IMR-90 (cell line): ENCODE results near the gene YRDC. TPM values are rescaled to one million over a fixed set of nuclear protein-coding genes. Genes with fewer than 3 reads are reported as not detected.

Source experiments
- ATAC-seq: fragments of 200-7000 bp; cut with Tn5 transposase; 2 replicates; pipeline ENCODE4 v1.9.1; 2020; ENCODE audit warnings: low read depth, mild to moderate bottlenecking, moderate library complexity
- BruUV-seq: library from RNA; stranded (reverse); fragments of 400-500 nt; replicated peaks from 2 replicates; lab custom pipeline; 2021; lab: Mats Ljungman, UMichigan
- CTCF ChIA-PET: fragments of 300-600 bp; formaldehyde crosslinking; extraction: SDS; loops from one replicate; lab custom pipeline; 2021; ENCODE audit warnings: antibody characterized with exemption; lab: Yijun Ruan, JAX
- POLR2A ChIA-PET: fragments of 300-600 bp; sonication (Branson Sonifier 250); formaldehyde crosslinking; loops from one replicate; lab custom pipeline; 2022; ENCODE audit warnings: antibody characterized with exemption; ENCODE audit not compliant: unreplicated experiment; lab: Charles Lee
- DNase-seq: peaks from one replicate; pipeline ENCODE4 v3.0.0; 2013
- H2AFZ ChIP-seq: replicated peaks from 2 replicates; pipeline ENCODE3; 2013; ENCODE audit warnings: low read length, mild to moderate bottlenecking; ENCODE audit not compliant: poor library complexity
- H2AK5ac ChIP-seq: 2 replicates; pipeline ENCODE4 v1.6.1; 2013; ENCODE audit warnings: low read depth, low read length, inconsistent platforms
- H2AK9ac ChIP-seq: replicated peaks from 2 replicates; pipeline ENCODE3; 2013; ENCODE audit warnings: mild to moderate bottlenecking, low read depth, low read length, moderate library complexity; ENCODE audit not compliant: poor library complexity
- H2BK120ac ChIP-seq: 2 replicates; pipeline ENCODE4 v1.6.1; 2013; ENCODE audit warnings: low read depth, low read length, inconsistent platforms
- H2BK15ac ChIP-seq: 3 replicates; pipeline ENCODE4 v1.6.1; 2013; ENCODE audit warnings: low read depth, low read length, inconsistent platforms
- H2BK20ac ChIP-seq: 2 replicates; pipeline ENCODE4 v1.6.1; 2013; ENCODE audit warnings: low read depth, mild to moderate bottlenecking, inconsistent platforms, low read length, moderate library complexity
- H2BK5ac ChIP-seq: 2 replicates; pipeline ENCODE4 v1.6.1; 2013; ENCODE audit warnings: mild to moderate bottlenecking, low read depth, low read length, inconsistent platforms; ENCODE audit not compliant: poor library complexity, severe bottlenecking
- H3K14ac ChIP-seq: replicated peaks from 2 replicates; pipeline ENCODE4 v1.6.1; 2013; ENCODE audit warnings: low read depth, low read length, inconsistent platforms
- H3K18ac ChIP-seq: 2 replicates; pipeline ENCODE4 v1.6.1; 2013; ENCODE audit warnings: low read depth, low read length, control low read depth
- H3K23ac ChIP-seq: 2 replicates; pipeline ENCODE4 v1.6.1; 2013; ENCODE audit warnings: low read depth, low read length, inconsistent platforms
- H3K27ac ChIP-seq: 2 replicates; pipeline ENCODE4 v1.5.1; 2013; ENCODE audit warnings: mild to moderate bottlenecking, control low read depth, low read length; ENCODE audit not compliant: insufficient read depth
- H3K27me3 ChIP-seq: 2 replicates; pipeline ENCODE4 v1.6.1; 2013; ENCODE audit warnings: low read length; ENCODE audit not compliant: control insufficient read depth, insufficient read depth
- H3K36me3 ChIP-seq: 2 replicates; pipeline ENCODE4 v1.6.1; 2013; ENCODE audit warnings: low read length, mixed read lengths; ENCODE audit not compliant: control insufficient read depth, insufficient read depth
- H3K4ac ChIP-seq: 2 replicates; pipeline ENCODE4 v1.6.1; 2013; ENCODE audit warnings: low read depth, low read length, inconsistent platforms
- H3K4me1 ChIP-seq: 2 replicates; pipeline ENCODE4 v1.6.1; 2013; ENCODE audit warnings: low read length, mixed read lengths; ENCODE audit not compliant: control insufficient read depth, insufficient read depth
- H3K4me2 ChIP-seq: 2 replicates; pipeline ENCODE4 v1.6.1; 2013; ENCODE audit warnings: low read depth, mild to moderate bottlenecking, control low read depth, low read length, moderate library complexity
- H3K4me3 ChIP-seq: 2 replicates; pipeline ENCODE4 v1.5.1; 2013; ENCODE audit warnings: low read depth, mild to moderate bottlenecking, control low read depth, low read length, moderate library complexity; ENCODE audit not compliant: insufficient read depth
- H3K56ac ChIP-seq: 2 replicates; pipeline ENCODE4 v1.6.1; 2013; ENCODE audit warnings: low read length, inconsistent platforms; ENCODE audit not compliant: insufficient read depth; ENCODE audit errors: extremely low read depth
- H3K79me1 ChIP-seq, 2 experiments: 2 replicates each; pipeline ENCODE4 v1.6.1; 2013; ENCODE audit warnings: low read length in 2 of 2, inconsistent platforms in 1 of 2, low read depth in 1 of 2
- H3K9ac ChIP-seq: 2 replicates; pipeline ENCODE4 v1.6.1; 2013; ENCODE audit warnings: low read depth, low read length, control low read depth
- H3K9me1 ChIP-seq: 2 replicates; pipeline ENCODE4 v1.6.1; 2013; ENCODE audit warnings: low read length, inconsistent platforms; ENCODE audit not compliant: insufficient read depth
- H3K9me3 ChIP-seq: 2 replicates; pipeline ENCODE4 v1.6.1; 2013; ENCODE audit warnings: low read length; ENCODE audit not compliant: control insufficient read depth, insufficient read depth
- H4K20me1 ChIP-seq: 2 replicates; pipeline ENCODE4 v1.6.1; 2013; ENCODE audit warnings: low read length, inconsistent platforms; ENCODE audit not compliant: insufficient read depth
- H4K5ac ChIP-seq: 2 replicates; pipeline ENCODE4 v1.6.1; 2013; ENCODE audit warnings: mild to moderate bottlenecking, low read depth, low read length, control low read depth
- H4K8ac ChIP-seq, 2 experiments: 2 replicates each; pipeline ENCODE4 v1.6.1; 2013; ENCODE audit warnings: low read depth in 2 of 2, low read length in 2 of 2, control low read depth in 1 of 2, inconsistent platforms in 1 of 2
- H4K91ac ChIP-seq: 2 replicates; pipeline ENCODE4 v1.6.1; 2013; ENCODE audit warnings: low read depth, low read length, inconsistent platforms; ENCODE audit not compliant: insufficient read depth
- BHLHE40 ChIP-seq: fragments of 150-350 bp; IDR thresholded peaks from 2 replicates; pipeline ENCODE4 v1.6.1; 2016; ENCODE audit warnings: mild to moderate bottlenecking, low read depth, low read length
- MXI1 ChIP-seq: IDR thresholded peaks from 2 replicates; pipeline ENCODE4 v1.6.1; 2012; ENCODE audit warnings: low read depth, mild to moderate bottlenecking, low read length, moderate library complexity, borderline replicate concordance
- POLR2A ChIP-seq: IDR thresholded peaks from 2 replicates; pipeline ENCODE4 v1.6.1; 2012; ENCODE audit warnings: mild to moderate bottlenecking, low read depth, low read length
- WGBS, 2 experiments: methylation state at CpG; one replicate each; pipeline versions ENCODE4 v1.1.5 to v1.1.7; 2013; ENCODE audit warnings: missing lambda C conversion rate in 2 of 2; ENCODE audit not compliant: insufficient read length in 1 of 2; ENCODE audit errors: extremely low coverage in 2 of 2; 5-methylcytosine and 5-hydroxymethylcytosine counted together
- dilution Hi-C: fragments of 300-500 bp; cut with HindIII; formaldehyde crosslinking; loops from one replicate; pipeline ENCODE4 v1.14.3; 2018; ENCODE audit warnings: low sequenced_read_pairs; ENCODE audit not compliant: unreplicated experiment
- in situ Hi-C: fragments of 300-500 bp; cut with MboI; formaldehyde crosslinking; loops from 3 replicates; pipeline ENCODE4 v1.14.3; 2019; ENCODE audit warnings: low sequenced_read_pairs, inconsistent platforms, mixed read lengths
- intact Hi-C: fragments of 100-400 bp; cut with micrococcal nuclease; formaldehyde crosslinking; loops from 2 replicates; pipeline ENCODE4 v1.10.0; 2022
- polyA plus RNA-seq, 3 experiments: library from polyadenylated mRNA; depleted of rRNA; stranded (reverse); fragments of >200 nt; gene quantifications; 2 replicates each; pipeline ENCODE4 v1.2.3, GENCODE V29; 2012; ENCODE audit warnings: low replicate concordance in 1 of 3
- total RNA-seq: library from RNA; depleted of rRNA; stranded (reverse); fragments of >200 nt; gene quantifications from 2 replicates; pipeline ENCODE4 v1.2.3, GENCODE V29; 2012

YRDC gene
- total and polyA plus RNA-seq, 2 of the 4 experiments (the other 2 are of a cell fraction), result 21.0 to 21.7 TPM

DNA sequence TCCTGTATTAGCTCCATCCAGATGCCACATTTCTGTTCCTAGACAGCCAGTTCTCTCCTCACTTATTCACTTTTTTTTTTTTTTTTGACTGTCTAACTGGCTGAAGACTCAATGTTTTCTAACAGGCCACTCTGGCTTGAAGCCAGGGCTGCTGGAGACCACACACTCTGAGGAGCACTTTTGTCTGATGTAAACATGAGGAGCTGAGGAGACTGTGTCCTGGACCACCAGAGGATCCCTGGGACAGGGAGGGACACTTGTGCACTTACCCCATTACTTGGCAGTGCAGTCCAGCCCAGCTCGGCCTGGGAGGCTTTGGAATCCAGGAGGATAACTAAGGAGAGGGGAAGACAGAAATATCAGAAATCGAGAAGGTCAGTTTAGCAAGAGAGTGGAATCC lies 45.5 kb downstream of the YRDC start:
- BruUV-seq, result no TSS peak
- H2BK20ac ChIP-seq, result no peak overlapping the region
- no peak overlapping the region for H3K56ac ChIP-seq
- no peaks in the 10 kb centered on the region; the same call in 1 of the 2 replicates for H3K9me3 ChIP-seq
- H2BK120ac ChIP-seq, result no peak overlapping the region
- no CpG with 5 or more reads among the region's 2 CpGs for WGBS, 2 experiments
- in situ Hi-C loops (no loop called here), dilution Hi-C loops (no loop called here), intact Hi-C loops (no loop called here)
- H3K9me1 ChIP-seq, result no peaks in the 10 kb centered on the region
- H3K23ac ChIP-seq, result no peak overlapping the region
- H3K79me1 ChIP-seq, result no peaks in the 10 kb centered on the region
- DNase-seq (no peak), ATAC-seq (no peak)
- no peak overlapping the region for H2BK15ac ChIP-seq
- no peak overlapping the region for H3K4me2 ChIP-seq
- H3K14ac ChIP-seq, result no peak overlapping the region
- peaks cover 40% of the 10 kb centered on the region for H3K27me3 ChIP-seq
- no peak overlapping the region for H4K5ac ChIP-seq
- no peak overlapping the region for H3K4me3 ChIP-seq
- H2AK5ac ChIP-seq, result no peak overlapping the region
- CTCF ChIA-PET, result interaction anchor here (0.6 kb wide), 1 partner anchor 324 kb away, joined by 4 read pairs; no protein-coding TSS in a partner anchor
- no peak overlapping the region for H4K91ac ChIP-seq
- no peaks in the 10 kb centered on the region for H3K4me1 ChIP-seq
- H3K4ac ChIP-seq, result no peak overlapping the region
- H3K36me3 ChIP-seq, result no peaks in the 10 kb centered on the region
- no peak overlapping the region for H3K18ac ChIP-seq
- H4K20me1 ChIP-seq, result no peaks in the 10 kb centered on the region
- no peak overlapping the region for H4K8ac ChIP-seq
- no peak overlapping the region for H2BK5ac ChIP-seq
- H2AK9ac ChIP-seq, result no peak overlapping the region
- no peak overlapping the region for H3K27ac ChIP-seq
- no peak overlapping the region for H3K9ac ChIP-seq
- TF ChIP-seq MXI1 (no peak), BHLHE40 (no peak), POLR2A (no peak)
- no peak overlapping the region for H2AFZ ChIP-seq
- POLR2A ChIA-PET, result no interaction called here
